Esophagus squamous epithelium (tissue), 4 donors: ENCODE measurements around the gene DYNC1I1.

ENCODE experiments used
- CTCF ChIP-seq, 6 experiments: fragments of 450-650 bp in 4 of 6; fragments of 200-600 bp in 2 of 6; sonication (generic) in 2 of 6; IDR thresholded peaks; one replicate each; pipeline ENCODE4 v1.5.1; 2016 to 2019; ENCODE audit warnings: antibody characterized with exemption in 6 of 6, mild to moderate bottlenecking in 4 of 6, moderate library complexity in 4 of 6
- POLR2A ChIP-seq, 4 donors: fragments of 450-650 bp; IDR thresholded peaks; one replicate each; pipeline ENCODE4 v1.6.1; 2017; ENCODE audit warnings: antibody characterized with exemption in 4 of 4, mild to moderate bottlenecking in 4 of 4, moderate library complexity in 3 of 4

GRCh38 chr7:95863623-95864022 is 91.3 kb downstream of the DYNC1I1 start:
- TF ChIP-seq CTCF (IDR thresholded peaks at IDR 0.05) = no peak
- TF ChIP-seq POLR2A (IDR thresholded peaks at IDR 0.05) = no peak
